NCI-H82 treated with DMSO at 0.1 percent for 48 hours (cell line): ENCODE data around the gene MALAT1.
A peak's percentile ranks its signal among the peaks of the same experiment; 100 is the strongest.

Experiments used
- DNase-seq: peaks from one replicate; lab custom pipeline; 2025; ENCODE audit not compliant: unreplicated experiment; lab: John Stamatoyannopoulos, UW

MALAT1 gene

DNA sequence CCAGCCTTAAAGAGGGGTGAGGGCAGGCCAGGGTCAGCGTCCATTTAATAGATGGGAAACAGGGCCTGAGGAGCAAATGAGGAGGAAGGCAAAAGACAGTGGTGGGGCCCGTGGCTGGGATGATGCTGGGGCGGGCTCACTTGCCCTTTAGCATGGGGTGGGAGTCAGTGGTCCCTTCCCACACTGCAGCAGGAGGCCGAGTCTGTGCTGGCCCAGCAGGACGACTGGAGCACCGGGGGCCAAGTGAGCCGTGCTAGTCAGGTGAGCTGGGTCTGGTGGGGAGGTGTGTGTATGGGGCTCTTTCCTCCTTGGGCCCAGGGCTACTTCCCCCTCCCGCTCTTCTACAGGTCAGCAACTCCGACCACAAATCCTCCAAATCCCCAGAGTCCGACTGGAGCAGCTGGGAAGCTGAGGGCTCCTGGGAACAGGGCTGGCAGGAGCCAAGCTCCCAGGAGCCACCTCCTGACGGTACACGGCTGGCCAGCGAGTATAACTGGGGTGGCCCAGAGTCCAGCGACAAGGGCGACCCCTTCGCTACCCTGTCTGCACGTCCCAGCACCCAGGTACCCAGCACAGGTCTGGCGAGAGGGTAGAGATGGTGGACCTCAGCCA is 38.9 kb downstream of the MALAT1 start:
- no peak for DNase-seq

DNA sequence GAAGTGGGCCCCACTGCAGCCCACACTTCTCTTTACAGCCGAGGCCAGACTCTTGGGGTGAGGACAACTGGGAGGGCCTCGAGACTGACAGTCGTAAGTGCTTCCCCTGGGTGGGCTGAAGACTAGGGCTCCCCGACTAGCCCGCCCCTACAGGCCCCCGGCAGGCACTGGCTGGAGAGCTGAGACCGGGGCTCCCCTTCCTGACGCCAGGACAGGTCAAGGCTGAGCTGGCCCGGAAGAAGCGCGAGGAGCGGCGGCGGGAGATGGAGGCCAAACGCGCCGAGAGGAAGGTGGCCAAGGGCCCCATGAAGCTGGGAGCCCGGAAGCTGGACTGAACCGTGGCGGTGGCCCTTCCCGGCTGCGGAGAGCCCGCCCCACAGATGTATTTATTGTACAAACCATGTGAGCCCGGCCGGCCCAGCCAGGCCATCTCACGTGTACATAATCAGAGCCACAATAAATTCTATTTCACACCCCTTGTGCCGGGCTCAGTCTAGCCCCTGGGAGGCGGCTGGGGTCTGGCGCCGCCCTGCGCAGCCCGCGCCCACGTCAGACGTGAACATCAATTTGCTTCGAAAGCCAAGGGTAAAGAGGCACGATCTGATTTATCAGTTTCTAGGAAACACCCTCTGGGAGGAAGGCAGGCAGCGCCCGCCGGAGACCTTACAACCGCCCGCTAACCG is 39.5 kb downstream of the MALAT1 start:
- DNase-seq, result no peak

DNA sequence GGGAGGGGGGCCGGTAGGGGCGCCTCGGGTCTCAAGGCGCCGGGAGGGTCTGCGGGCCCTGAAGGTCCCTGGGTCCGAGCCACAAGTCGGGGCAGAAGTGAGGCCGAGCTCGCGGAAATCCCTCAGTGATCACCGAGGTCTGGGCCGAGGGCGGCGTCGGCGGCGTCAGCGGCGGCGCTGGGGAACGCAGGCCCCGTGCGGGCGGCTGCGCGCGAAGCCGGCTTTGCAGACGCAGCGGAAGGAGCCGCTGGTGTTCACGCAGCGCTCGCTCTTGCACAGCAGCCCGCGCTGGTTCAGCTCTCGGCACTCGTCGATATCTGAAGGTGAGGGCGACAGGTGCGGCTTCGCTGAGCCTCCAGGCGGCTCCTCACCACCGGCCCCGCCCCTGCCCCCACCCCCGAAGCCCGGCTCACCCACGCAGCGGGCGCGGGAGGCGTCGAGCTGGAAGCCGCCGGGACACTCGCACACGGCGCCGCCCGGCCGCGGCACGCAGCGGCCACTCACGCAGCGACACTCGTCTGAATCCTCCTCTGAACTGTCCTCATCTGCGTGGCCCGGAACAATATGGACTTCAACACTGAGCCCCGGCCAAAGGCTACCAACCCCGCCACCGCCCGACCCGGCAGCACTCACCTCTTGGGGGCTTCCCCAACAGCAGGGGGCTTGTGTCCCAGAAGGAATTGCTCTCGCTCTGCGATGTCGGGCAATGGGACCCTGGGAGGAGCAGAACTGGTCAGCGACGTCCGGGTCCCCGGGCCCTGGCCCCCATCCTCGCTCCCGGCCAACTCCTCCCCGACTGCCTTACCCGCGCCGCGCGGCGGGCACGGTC is 40.3 kb downstream of the MALAT1 start:
- no peak for DNase-seq

DNA sequence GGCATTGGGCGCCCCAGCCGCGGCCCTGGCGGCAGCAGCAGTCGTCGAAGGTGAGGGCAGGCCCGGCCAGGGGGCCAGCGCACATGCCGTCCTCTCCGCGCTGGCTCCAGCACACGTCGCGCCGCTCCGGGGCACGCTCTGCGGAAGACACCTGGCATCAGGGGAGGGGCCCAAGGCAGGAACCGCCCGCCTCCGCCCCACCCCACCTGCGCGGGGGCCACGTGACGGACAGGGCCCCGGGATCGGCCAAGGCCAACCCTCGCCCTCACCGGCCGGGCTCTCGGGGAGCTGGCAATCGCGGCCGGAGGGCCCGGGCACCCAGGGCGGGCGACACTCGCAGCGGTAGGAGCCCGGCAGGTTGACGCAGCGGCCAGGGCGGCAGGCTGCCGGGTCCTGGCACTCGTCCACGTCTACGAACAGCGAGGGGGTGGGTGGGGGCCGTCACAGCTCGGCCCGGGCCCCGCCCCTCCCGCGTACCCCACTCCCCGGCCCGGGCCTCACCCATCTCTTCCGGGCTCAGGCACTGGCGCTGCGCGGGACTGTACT is 41.0 kb downstream of the MALAT1 start:
- DNase-seq, result no peak

DNA sequence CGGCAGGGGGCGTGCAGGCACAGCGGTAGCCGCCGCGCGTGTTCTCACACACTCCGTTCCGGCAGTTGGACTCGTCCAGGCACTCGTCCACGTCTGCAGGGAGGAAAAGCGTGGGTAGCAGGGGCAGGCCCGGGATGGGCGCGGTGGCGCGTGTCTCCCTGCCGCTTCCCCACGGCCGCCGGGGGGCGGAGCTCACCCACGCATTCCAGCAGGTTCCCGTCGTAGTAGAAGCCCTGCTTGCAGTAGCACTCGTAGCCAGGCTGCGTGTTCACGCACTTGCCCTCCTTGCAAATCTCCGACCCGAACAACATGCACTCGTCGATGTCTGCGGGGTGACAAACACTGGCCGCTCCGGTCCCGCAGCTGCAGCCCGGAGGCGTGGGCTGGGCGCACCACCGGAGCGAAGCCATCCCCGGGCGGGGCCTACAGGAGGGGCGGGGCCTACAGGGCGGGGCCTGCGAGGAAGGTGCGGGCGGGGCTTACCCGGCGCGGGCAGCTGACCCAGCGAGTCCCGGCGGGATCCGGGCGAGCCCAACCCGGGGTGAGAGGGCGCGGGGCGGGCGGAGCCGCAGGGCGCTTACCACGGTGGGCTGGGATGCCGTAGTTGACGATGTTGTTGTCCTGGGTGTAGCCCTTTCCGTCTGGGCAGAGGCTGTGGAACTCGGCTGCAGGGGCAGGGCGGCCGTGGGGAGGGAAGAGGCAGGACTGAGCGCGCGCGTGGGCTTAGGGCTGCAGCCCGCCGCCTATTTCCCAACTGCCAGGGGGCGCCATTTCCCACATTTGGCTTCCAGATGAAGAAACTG is 41.6 kb downstream of the MALAT1 start:
- peak; percentile 19 for DNase-seq

DNA sequence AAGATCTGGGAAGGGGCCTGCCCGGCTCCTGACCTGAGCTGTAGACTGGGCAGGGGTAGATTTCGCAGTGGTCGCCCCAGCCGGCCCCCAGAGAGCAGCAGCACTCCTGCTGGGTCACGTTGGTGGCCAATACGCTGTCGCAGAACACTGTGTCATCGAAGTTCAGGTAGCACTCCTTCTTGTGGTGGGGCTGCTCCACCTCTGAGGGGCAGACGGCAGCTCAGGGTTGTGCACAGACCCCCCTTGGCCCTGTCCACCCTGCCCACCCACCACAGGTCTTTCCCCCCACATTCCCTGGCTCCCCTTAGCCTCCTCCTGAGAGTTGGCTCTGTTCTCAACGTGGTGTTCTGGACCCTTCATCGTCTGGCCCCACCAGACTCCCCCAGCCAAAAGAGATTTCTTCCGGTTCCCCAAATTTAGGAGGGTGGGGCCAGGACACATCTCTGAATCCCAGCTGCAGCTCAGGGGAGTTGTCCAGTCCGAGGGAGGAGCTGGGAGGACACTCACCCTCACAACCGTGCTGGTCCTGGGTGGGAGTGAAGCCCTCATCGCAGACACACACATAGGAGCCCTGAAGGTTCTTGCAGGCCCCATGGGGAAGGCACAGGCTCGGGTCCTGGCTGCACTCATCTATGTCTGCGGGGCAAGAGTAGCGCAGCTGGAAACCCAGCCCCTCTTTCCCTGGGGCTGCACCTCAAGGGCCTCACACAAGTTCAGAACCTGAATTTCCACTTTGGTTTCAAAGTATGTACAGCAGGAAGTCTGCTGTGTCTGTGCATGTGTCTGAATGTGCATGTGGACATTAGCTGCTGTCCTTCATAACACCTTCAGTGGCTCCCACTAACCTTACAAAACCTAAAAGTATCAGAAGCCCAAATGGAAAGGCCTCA is 42.5 kb downstream of the MALAT1 start:
- no peak for DNase-seq

DNA sequence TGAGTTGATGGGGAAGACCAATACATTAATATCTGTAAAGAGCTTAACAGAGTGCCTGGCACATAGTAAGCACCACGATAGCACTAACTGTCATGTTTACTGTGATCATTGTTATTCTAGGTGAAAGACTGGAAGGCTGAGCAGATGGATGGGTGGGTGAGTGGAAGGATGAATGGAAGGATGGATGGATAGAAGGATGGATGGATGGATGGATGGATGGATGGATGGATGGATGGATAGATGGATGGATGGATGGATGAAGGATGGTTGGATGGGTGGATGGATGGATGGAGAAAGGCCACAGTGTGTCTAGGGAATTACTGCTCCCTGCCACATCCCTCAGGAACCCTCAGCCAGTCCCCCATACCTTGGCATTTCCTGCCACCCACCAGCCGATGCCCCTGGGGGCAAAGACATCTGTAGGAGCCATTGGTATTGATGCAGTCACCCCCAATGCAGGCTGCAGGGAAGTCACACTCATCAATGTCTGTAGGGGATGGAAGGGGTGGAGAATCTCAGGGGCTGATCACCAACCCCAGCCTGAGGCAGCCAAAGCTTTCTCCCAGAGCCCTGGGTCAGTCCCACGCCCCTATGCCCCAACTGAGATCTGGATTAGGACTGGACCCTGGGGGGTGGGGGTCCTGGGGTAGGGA is 44.0 kb downstream of the MALAT1 start:
- no peak for DNase-seq

DNA sequence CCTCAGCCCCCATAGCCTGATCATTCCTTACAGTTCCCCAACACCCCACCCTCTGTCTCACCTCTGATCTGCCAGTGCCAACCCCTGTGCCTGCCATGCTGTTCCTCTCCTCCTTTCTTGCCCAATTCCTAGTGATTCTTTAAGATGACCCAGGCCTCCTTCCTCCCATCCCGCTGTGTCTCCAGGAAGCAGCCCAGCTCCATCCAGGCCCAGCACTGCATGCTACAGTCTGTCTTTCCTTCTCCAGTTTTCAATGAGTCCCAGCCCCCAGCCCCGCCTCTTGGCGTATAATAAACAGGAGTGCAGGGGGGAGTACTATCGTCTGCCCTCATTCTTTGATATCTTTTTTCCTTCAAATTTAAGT is 47.0 kb downstream of the MALAT1 start:
- DNase-seq, result no peak

DNA sequence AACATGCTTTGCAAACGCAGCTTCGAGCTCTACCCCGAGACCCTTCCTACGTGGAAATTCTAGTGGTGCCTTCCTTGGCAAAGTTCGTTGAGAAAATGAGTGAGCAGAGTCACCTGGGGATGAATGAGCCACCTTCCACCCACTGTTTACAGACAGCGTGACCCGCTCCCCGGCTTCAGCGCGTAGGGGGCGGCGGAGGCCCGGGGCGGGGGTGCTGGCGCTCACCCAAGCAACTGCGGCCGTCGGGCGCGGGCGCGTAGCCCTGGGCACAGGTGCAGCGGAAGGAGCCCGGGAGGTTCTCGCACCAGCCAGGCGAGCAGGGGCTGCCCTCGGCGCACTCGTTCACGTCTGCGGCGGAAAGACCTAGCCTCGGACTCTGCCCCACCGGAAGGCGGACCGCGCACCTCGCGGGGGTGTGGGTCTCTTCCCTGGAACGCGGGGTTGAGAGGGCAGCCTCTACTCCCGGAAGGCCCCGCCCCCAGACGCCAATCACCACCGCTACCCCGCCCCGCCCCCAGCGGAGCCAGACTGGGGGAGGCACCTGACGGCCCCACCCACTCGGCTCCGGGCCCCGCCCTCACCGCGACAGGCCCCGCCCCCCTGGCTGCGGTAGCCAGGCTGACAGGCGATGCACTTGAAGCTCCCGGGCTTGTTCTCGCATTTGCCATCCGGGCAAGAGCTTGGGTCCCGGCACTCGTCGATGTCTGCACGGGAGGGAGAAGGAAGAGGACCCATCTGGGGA is 47.5 kb downstream of the MALAT1 start:
- DNase-seq, result peak; percentile 48

DNA sequence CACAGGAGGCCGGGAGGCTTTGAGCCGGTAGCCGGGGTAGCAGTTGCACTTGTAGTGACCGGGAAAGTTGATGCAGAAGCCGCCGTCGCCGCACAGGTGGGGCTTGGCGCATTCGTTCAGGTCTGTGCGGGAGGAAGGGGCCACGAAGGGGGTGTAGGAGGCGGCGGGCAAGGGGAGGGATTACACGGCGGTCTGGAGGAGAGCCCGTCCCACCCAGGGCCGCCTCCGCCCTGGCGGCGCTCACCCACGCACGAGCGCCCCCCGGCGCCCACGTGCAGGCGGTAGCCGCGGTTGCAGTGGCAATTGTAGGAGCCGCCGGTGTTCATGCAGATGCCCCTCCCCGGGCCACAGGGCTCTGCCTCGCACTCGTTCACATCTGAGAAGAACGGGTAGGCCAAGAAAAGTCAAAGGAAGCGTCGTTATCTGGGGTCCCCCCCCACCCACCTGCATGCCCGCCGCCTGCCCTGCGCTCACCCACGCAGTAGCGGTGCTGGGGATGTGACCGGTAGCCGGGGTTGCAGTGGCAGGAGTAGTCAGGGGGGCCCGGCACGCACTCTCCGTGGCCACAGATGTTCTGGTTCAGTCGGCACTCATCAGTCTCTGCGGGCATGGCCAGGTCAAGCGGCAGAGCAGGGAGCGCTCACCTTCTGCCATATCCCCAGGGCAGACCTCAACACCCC is 48.7 kb downstream of the MALAT1 start:
- no peak for DNase-seq

DNA sequence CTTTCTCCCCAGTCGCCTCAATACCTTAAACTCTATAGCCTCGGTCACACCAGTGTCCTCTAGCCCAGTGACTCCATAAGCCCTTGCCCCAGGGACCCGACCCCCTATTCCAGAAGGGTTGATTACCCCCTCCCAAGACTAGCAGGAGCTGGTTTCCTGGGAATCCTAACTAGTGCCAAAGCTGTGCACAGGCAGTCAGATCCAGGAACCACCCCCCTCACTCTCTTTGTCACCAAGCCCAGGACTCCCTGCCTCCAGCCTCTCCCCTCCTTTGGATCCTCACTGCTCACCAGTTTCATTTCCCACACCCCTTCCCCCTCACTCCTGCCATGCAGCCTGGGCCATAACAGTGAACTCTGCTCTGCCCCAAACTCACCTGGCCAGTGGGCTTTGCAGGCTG is 49.5 kb downstream of the MALAT1 start:
- no peak for DNase-seq

DNA sequence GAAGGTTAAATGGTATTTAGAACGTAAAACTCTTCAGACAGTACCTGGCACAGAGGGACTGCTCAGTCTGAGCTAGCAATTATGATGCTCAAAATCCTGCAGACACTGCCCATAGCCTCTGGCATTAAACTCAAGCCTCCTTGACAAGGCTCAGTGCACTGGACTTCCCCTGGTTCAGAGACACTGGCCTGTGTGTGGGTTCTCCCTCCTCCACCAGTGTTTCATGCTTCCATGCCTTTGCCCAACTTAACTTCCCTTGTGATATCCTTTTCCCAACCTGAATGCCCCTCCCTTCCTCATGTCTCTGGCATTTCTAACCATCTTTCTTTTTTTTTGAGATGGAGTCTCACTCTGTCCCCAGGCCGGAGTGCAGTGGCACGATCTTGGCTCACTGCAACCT is 50.3 kb downstream of the MALAT1 start:
- no peak for DNase-seq

DNA sequence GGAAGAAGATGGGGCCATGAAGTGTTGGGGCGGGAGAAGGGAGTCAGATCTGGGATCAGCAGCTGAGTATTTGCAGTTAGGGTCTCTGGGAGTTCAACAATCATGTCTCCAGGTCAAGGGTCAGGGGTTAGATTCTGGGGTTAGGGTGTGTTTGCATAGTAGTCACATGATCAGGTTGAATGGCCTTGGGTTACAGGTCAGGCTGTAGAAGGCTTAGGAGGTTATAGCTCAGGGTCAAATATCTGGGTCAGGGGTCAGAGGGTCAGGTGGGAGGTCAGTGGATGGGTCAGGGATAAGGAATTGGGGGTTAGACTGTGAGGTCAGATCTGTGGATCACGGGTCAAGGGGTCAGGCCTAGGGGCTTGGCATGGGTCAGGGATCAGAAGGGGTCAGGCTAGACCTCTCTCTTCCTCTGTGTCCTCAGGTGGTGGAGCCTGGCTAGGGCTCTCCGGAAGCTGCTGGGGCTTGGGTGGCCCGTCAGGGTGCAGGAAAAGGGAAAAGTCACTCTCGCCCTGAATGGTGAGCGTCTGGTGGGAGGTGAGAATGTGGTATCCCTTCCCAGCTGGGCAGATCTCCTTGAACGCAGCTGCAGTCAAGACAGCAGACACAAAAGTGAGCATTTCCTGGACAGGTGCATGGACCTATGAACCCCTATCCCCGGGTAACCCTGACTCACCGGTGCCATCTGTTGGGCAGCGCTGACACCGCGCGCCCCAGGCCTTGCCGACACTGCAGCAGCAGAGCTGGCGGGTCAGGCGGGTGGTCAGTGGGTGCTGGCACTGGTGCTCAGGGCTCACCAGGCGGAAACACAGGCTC is 52.9 kb downstream of the MALAT1 start:
- DNase-seq, result no peak

DNA sequence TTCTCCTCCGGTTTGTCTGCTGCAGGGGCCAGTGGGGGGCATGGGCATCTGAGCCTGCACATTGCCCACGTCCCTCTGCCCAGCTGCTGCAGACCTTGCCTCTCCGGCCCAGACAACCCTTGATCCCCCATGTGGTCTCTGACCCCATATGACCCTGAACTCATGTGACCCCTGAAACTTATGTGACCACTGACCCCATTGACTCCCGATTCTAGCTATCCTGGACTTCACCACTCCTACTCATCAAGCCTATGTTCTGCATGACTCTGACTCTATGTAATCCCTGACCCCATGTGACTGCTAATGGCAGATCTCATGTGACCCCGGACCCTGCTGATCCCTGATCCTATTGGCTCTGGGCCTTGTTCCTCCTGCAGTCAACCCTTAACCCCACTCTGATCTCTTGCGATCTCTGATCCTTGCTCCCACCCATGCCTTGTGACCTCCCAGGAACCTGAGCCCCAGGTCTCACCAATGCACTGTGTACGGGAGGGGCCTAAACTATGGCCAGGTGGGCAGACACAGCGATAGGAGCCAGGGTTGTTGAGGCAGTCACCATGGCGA is 53.6 kb downstream of the MALAT1 start:
- peak; percentile 32 for DNase-seq

DNA sequence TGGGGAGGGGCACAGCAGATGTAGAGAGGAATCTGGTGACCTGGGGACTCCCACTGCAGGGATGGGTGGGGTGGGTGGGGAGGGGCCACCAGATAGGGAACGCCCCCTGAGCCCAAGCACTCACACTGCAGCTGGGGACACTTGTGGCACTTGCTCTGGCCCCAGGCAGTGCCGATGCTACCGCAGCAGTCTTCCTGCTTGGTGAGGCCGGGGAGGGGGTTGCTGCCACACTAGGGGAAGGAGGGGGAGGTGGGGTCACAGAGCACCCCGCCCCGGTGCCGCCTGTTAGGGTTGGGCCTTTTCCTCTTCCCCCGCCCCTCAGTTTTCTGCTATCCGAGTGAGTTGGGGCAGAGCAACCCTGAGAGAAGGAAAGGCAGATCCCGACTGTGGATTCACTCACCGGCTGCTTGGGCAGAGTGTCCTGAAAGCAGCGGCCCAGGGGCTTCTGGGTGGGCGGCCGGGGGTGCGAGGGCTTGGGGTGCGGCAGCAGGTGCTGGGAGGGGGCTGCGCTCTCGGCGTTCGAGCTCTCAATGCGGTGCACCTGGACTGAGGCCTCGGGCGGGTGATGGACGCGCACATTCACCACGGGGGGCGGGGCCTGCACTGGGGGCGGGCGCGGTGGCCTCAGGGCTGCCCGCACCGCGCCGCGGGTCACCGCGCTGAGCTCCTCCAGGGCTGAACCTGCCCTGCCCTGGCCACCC is 54.6 kb downstream of the MALAT1 start:
- DNase-seq, result no peak

DNA sequence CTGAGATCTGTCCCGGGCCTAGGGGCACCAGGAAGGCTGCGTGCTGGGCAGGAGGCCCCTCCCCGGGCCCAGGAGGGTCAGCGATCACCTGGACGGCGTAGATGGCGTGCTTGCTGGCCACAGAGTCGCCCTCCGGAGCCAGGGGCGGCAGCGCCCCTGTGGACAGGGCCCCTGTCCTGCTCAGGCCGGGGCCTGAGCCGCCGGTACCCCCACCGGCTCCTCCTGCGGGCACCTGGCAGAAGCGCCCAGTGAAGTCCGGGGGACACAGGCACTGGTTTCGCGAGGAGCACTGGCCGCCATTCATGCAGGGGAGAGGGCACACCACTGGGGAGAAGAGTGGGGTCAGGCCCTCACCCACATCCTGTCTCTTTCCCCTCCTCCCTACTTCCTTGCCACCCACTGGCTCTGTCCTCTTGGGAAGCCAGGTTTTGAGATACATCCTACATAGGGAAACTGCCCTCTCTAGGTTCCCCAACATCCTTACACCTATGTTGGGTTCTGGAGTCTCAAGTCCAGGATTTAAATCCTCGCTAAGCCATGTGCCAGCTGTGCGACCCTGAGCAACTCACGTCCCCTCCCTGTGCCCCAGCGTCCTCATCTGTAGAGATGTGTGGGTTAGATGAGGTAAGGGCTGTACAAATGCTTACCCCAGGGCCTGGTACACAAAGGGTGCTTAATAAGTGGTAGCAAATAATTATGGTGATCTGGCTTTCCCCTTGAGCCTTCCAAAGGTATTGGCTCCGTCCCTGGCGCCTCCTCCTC is 55.4 kb downstream of the MALAT1 start:
- DNase-seq, result no peak
